ENCODE data around the gene RABL6.
"Not testable (repeated sequence)": the region's sequence is repeated elsewhere in the genome, so short reads cannot be mapped to it uniquely, and the experiment has no call there.

Gene RABL6

GRCh38 chr9:136794281-136794999, 13.3 kb upstream of the RABL6 start:
- H3K36me3 ChIP-seq (ENCODE audit: control insufficient read depth in 2 of 2, insufficient read depth in 2 of 2, low read length in 2 of 2): peaks cover 3 to 10% of the 10 kb centered on the region in 2 donors
- peaks cover 50 to 61% of the 10 kb centered on the region in 2 donors for H3K4me1 ChIP-seq (ENCODE audit: control insufficient read depth in 2 of 2, insufficient read depth in 2 of 2, low read length in 2 of 2)
- H3K27ac ChIP-seq (ENCODE audit: low read depth in 2 of 2, low read length in 2 of 2): peak overlapping the region; percentile 18 to 56

GRCh38 chr9:136795000-136795348, 12.8 kb upstream of the RABL6 start:
- H3K9me3 ChIP-seq (ENCODE audit: control insufficient read depth in 2 of 2, low read length in 2 of 2): no peaks in the 10 kb centered on the region
- peaks cover 3 to 10% of the 10 kb centered on the region in 2 donors for H3K36me3 ChIP-seq (ENCODE audit: control insufficient read depth in 2 of 2, insufficient read depth in 2 of 2, low read length in 2 of 2)
- peak overlapping the region in 1 of 2 donors; percentile 29 for H3K9ac ChIP-seq (ENCODE audit: low read depth in 1 of 2, low read length in 2 of 2)
- H3K4me3 ChIP-seq (ENCODE audit: low read length in 2 of 2): peak overlapping the region in 1 of 2 donors; percentile 37
- H3K27me3 ChIP-seq (ENCODE audit: control insufficient read depth in 2 of 2, insufficient read depth in 2 of 2, low read length in 2 of 2): peaks cover 0 to 2% of the 10 kb centered on the region in 2 donors
- H3K27ac ChIP-seq (ENCODE audit: low read depth in 2 of 2, low read length in 2 of 2): peak overlapping the region; percentile 18 to 56
- peaks cover 48 to 59% of the 10 kb centered on the region in 2 donors for H3K4me1 ChIP-seq (ENCODE audit: control insufficient read depth in 2 of 2, insufficient read depth in 2 of 2, low read length in 2 of 2)

More at GRCh38 chr9:136794281-136794999, 13.3 kb upstream of the RABL6 start:
- H3K9ac ChIP-seq (ENCODE audit: low read depth in 1 of 2, low read length in 2 of 2): peak overlapping the region; percentile 29 to 32
- no peaks in the 10 kb centered on the region for H3K9me3 ChIP-seq (ENCODE audit: control insufficient read depth in 2 of 2, low read length in 2 of 2)
- H3K4me3 ChIP-seq (ENCODE audit: low read length in 2 of 2): peak overlapping the region in 1 of 2 donors; percentile 37
- peaks cover 0 to 2% of the 10 kb centered on the region in 2 donors for H3K27me3 ChIP-seq (ENCODE audit: control insufficient read depth in 2 of 2, insufficient read depth in 2 of 2, low read length in 2 of 2)

GRCh38 chr9:136796238-136796774, 11.4 kb upstream of the RABL6 start, which contains the start of gene CCDC183:
TSS of gene CCDC183 (plus strand) at chr9:136796338. CDS start at chr9:136796398, 60 bp downstream.
- peaks cover 50 to 58% of the 10 kb centered on the region in 2 donors for H3K4me1 ChIP-seq (ENCODE audit: control insufficient read depth in 2 of 2, insufficient read depth in 2 of 2, low read length in 2 of 2)
- H3K4me3 ChIP-seq (ENCODE audit: low read length in 2 of 2): peak within 1 kb of the TSS in 1 of 2 donors; percentile 13
- H3K27me3 ChIP-seq (ENCODE audit: control insufficient read depth in 2 of 2, insufficient read depth in 2 of 2, low read length in 2 of 2): peaks cover 0 to 2% of the 10 kb centered on the region in 2 donors
- H3K27ac ChIP-seq (ENCODE audit: low read depth in 2 of 2, low read length in 2 of 2): peak within 1 kb of the TSS in 1 of 2 donors; percentile 43
- H3K9ac ChIP-seq (ENCODE audit: low read depth in 1 of 2, low read length in 2 of 2): peak within 1 kb of the TSS in 1 of 2 donors; percentile 53
- peaks cover 3 to 10% of the 10 kb centered on the region in 2 donors for H3K36me3 ChIP-seq (ENCODE audit: control insufficient read depth in 2 of 2, insufficient read depth in 2 of 2, low read length in 2 of 2)
- H3K9me3 ChIP-seq (ENCODE audit: control insufficient read depth in 2 of 2, low read length in 2 of 2): no peaks in the 10 kb centered on the region

GRCh38 chr9:136796775-136797347, 10.9 kb upstream of the RABL6 start:
- not testable (repeated sequence) for H3K27me3 ChIP-seq (ENCODE audit: control insufficient read depth in 2 of 2, insufficient read depth in 2 of 2, low read length in 2 of 2); H3K9me3 ChIP-seq (ENCODE audit: control insufficient read depth in 2 of 2, low read length in 2 of 2); H3K4me3 ChIP-seq (ENCODE audit: low read length in 2 of 2); H3K27ac ChIP-seq (ENCODE audit: low read depth in 2 of 2, low read length in 2 of 2); H3K9ac ChIP-seq (ENCODE audit: low read depth in 1 of 2, low read length in 2 of 2)
- peaks cover 3 to 10% of the 10 kb centered on the region in 2 donors for H3K36me3 ChIP-seq (ENCODE audit: control insufficient read depth in 2 of 2, insufficient read depth in 2 of 2, low read length in 2 of 2)
- H3K4me1 ChIP-seq (ENCODE audit: control insufficient read depth in 2 of 2, insufficient read depth in 2 of 2, low read length in 2 of 2): peaks cover 47 to 56% of the 10 kb centered on the region in 2 donors

GRCh38 chr9:136798708-136799078, 9.1 kb upstream of the RABL6 start:
- peak overlapping the region; percentile 79 to 82 for H3K9ac ChIP-seq (ENCODE audit: low read depth in 1 of 2, low read length in 2 of 2)
- H3K36me3 ChIP-seq (ENCODE audit: control insufficient read depth in 2 of 2, insufficient read depth in 2 of 2, low read length in 2 of 2): peaks cover 0 to 3% of the 10 kb centered on the region in 2 donors
- H3K4me3 ChIP-seq (ENCODE audit: low read length in 2 of 2): peak overlapping the region; percentile 54 to 70
- no peaks in the 10 kb centered on the region for H3K9me3 ChIP-seq (ENCODE audit: control insufficient read depth in 2 of 2, low read length in 2 of 2)
- peaks cover 0 to 2% of the 10 kb centered on the region in 2 donors for H3K27me3 ChIP-seq (ENCODE audit: control insufficient read depth in 2 of 2, insufficient read depth in 2 of 2, low read length in 2 of 2)
- H3K27ac ChIP-seq (ENCODE audit: low read depth in 2 of 2, low read length in 2 of 2): peak overlapping the region; percentile 91 to 95
- H3K4me1 ChIP-seq (ENCODE audit: control insufficient read depth in 2 of 2, insufficient read depth in 2 of 2, low read length in 2 of 2): peaks cover 30 to 38% of the 10 kb centered on the region in 2 donors

- peak overlapping the region; percentile 79 to 82 for H3K9ac ChIP-seq (ENCODE audit: low read depth in 1 of 2, low read length in 2 of 2)
- peak overlapping the region; percentile 54 to 70 for H3K4me3 ChIP-seq (ENCODE audit: low read length in 2 of 2)
- peaks cover 0 to 3% of the 10 kb centered on the region in 2 donors for H3K36me3 ChIP-seq (ENCODE audit: control insufficient read depth in 2 of 2, insufficient read depth in 2 of 2, low read length in 2 of 2)
- H3K27me3 ChIP-seq (ENCODE audit: control insufficient read depth in 2 of 2, insufficient read depth in 2 of 2, low read length in 2 of 2): peaks cover 0 to 2% of the 10 kb centered on the region in 2 donors
- H3K4me1 ChIP-seq (ENCODE audit: control insufficient read depth in 2 of 2, insufficient read depth in 2 of 2, low read length in 2 of 2): peaks cover 26 to 35% of the 10 kb centered on the region in 2 donors
- no peaks in the 10 kb centered on the region for H3K9me3 ChIP-seq (ENCODE audit: control insufficient read depth in 2 of 2, low read length in 2 of 2)
- peak overlapping the region; percentile 91 to 95 for H3K27ac ChIP-seq (ENCODE audit: low read depth in 2 of 2, low read length in 2 of 2)
These were observed 8.5 kb upstream of the RABL6 start for GRCh38 chr9:136799079-136799853.

GRCh38 chr9:136799854-136800657, 7.7 kb upstream of the RABL6 start:
- H3K27ac ChIP-seq (ENCODE audit: low read depth in 2 of 2, low read length in 2 of 2): peak overlapping the region; percentile 91 to 95
- peaks cover 0 to 4% of the 10 kb centered on the region in 2 donors for H3K36me3 ChIP-seq (ENCODE audit: control insufficient read depth in 2 of 2, insufficient read depth in 2 of 2, low read length in 2 of 2)
- peak overlapping the region; percentile 54 to 75 for H3K4me3 ChIP-seq (ENCODE audit: low read length in 2 of 2)
- H3K4me1 ChIP-seq (ENCODE audit: control insufficient read depth in 2 of 2, insufficient read depth in 2 of 2, low read length in 2 of 2): peaks cover 19 to 35% of the 10 kb centered on the region in 2 donors
- H3K9me3 ChIP-seq (ENCODE audit: control insufficient read depth in 2 of 2, low read length in 2 of 2): no peaks in the 10 kb centered on the region
- peak overlapping the region; percentile 72 to 82 for H3K9ac ChIP-seq (ENCODE audit: low read depth in 1 of 2, low read length in 2 of 2)
- H3K27me3 ChIP-seq (ENCODE audit: control insufficient read depth in 2 of 2, insufficient read depth in 2 of 2, low read length in 2 of 2): peaks cover 0 to 2% of the 10 kb centered on the region in 2 donors

GRCh38 chr9:136802321-136802720, 5.4 kb upstream of the RABL6 start:
- no peak overlapping the region for H3K27ac ChIP-seq (ENCODE audit: low read depth in 2 of 2, low read length in 2 of 2)
- no peak overlapping the region for H3K9ac ChIP-seq (ENCODE audit: low read depth in 1 of 2, low read length in 2 of 2)
- H3K9me3 ChIP-seq (ENCODE audit: control insufficient read depth in 2 of 2, low read length in 2 of 2): no peaks in the 10 kb centered on the region
- H3K4me3 ChIP-seq (ENCODE audit: low read length in 2 of 2): no peak overlapping the region
- peaks cover 25 to 34% of the 10 kb centered on the region in 2 donors for H3K4me1 ChIP-seq (ENCODE audit: control insufficient read depth in 2 of 2, insufficient read depth in 2 of 2, low read length in 2 of 2)
- peaks cover 0 to 2% of the 10 kb centered on the region in 2 donors for H3K27me3 ChIP-seq (ENCODE audit: control insufficient read depth in 2 of 2, insufficient read depth in 2 of 2, low read length in 2 of 2)
- peaks cover 0 to 4% of the 10 kb centered on the region in 2 donors for H3K36me3 ChIP-seq (ENCODE audit: control insufficient read depth in 2 of 2, insufficient read depth in 2 of 2, low read length in 2 of 2)

- not testable (repeated sequence) for H3K4me3 ChIP-seq (ENCODE audit: low read length in 2 of 2); H3K9ac ChIP-seq (ENCODE audit: low read depth in 1 of 2, low read length in 2 of 2); H3K27me3 ChIP-seq (ENCODE audit: control insufficient read depth in 2 of 2, insufficient read depth in 2 of 2, low read length in 2 of 2); H3K27ac ChIP-seq (ENCODE audit: low read depth in 2 of 2, low read length in 2 of 2); H3K36me3 ChIP-seq (ENCODE audit: control insufficient read depth in 2 of 2, insufficient read depth in 2 of 2, low read length in 2 of 2); H3K9me3 ChIP-seq (ENCODE audit: control insufficient read depth in 2 of 2, low read length in 2 of 2)
- H3K4me1 ChIP-seq (ENCODE audit: control insufficient read depth in 2 of 2, insufficient read depth in 2 of 2, low read length in 2 of 2): peaks cover 25 to 34% of the 10 kb centered on the region in 2 donors
These were observed 4.7 kb upstream of the RABL6 start for GRCh38 chr9:136803009-136803550.
